Lower lobe of right lung (tissue), 2 donors: Measurements from ENCODE around the gene TMEM204. TPM values are rescaled to one million over a fixed set of nuclear protein-coding genes. Genes with fewer than 3 reads are reported as not detected.
A peak's percentile ranks its signal among the peaks of the same experiment; 100 is the strongest.

Experiments
- ATAC-seq, 2 donors: fragments of 200-7000 bp; cut with Tn5 transposase; one replicate each; pipeline ENCODE4 v1.9.1; 2020 to 2022; ENCODE audit warnings: mild to moderate bottlenecking in 2 of 2, moderate library complexity in 2 of 2
- DNase-seq: peaks from one replicate; pipeline ENCODE4 v3.0.0-alpha.2; 2020
- H3K27ac ChIP-seq: fragments of 200-600 bp; one replicate; pipeline ENCODE4 v1.8.0; 2022
- H3K27me3 ChIP-seq: fragments of 200-600 bp; one replicate; pipeline ENCODE4 v1.8.0; 2022; ENCODE audit warnings: low read depth
- H3K36me3 ChIP-seq: fragments of 200-600 bp; one replicate; pipeline ENCODE4 v1.8.0; 2022; ENCODE audit warnings: mild to moderate bottlenecking
- H3K4me1 ChIP-seq: fragments of 200-600 bp; one replicate; pipeline ENCODE4 v1.8.0; 2022
- H3K4me3 ChIP-seq: fragments of 200-600 bp; one replicate; pipeline ENCODE4 v1.8.0; 2022; ENCODE audit warnings: mild to moderate bottlenecking
- H3K9me3 ChIP-seq: fragments of 200-600 bp; one replicate; pipeline ENCODE4 v1.8.0; 2022
- intact Hi-C: fragments of 100-400 bp; cut with DNase I; formaldehyde crosslinking; loops from one replicate; pipeline ENCODE4 v1.11.0; 2022
- total RNA-seq: library from RNA; stranded (reverse); fragmentation: NEBNext Ultra II Directional; extraction: Animal tissue kit (Norgen Biotek cat#: 25700); gene quantifications from one replicate; pipeline ENCODE4 v1.2.1, GENCODE V29; 2021
- TF ChIP-seq, protein P1 (sequence below): fragments of 200-600 bp; IDR thresholded peaks from one replicate; pipeline ENCODE4 v1.8.0; 2022; ENCODE audit warnings: antibody characterized with exemption, mild to moderate bottlenecking
- donor health status: DM: no; HTN: yes; CAD: no; lungs with severe emphysema.

The TMEM204 gene
- total RNA-seq, 1 donor from 2014 or later = 63.1 TPM

- Histone ChIP-seq H3K4me1 (peaks cover 64% of the 10 kb centered on the region), H3K27ac (peak overlapping the region; percentile 59), H3K9me3 (no peaks in the 10 kb centered on the region), H3K27me3 (no peaks in the 10 kb centered on the region), H3K36me3 (peaks cover 20% of the 10 kb centered on the region), H3K4me3 (no peak overlapping the region)
- intact Hi-C loops = no loop called here
- TF ChIP-seq, protein P1, sequence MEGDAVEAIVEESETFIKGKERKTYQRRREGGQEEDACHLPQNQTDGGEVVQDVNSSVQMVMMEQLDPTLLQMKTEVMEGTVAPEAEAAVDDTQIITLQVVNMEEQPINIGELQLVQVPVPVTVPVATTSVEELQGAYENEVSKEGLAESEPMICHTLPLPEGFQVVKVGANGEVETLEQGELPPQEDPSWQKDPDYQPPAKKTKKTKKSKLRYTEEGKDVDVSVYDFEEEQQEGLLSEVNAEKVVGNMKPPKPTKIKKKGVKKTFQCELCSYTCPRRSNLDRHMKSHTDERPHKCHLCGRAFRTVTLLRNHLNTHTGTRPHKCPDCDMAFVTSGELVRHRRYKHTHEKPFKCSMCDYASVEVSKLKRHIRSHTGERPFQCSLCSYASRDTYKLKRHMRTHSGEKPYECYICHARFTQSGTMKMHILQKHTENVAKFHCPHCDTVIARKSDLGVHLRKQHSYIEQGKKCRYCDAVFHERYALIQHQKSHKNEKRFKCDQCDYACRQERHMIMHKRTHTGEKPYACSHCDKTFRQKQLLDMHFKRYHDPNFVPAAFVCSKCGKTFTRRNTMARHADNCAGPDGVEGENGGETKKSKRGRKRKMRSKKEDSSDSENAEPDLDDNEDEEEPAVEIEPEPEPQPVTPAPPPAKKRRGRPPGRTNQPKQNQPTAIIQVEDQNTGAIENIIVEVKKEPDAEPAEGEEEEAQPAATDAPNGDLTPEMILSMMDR = no peak
- DNase-seq (no peak), ATAC-seq (no peak)
Observed at GRCh38 chr16:1527836-1528811, 5.3 kb upstream of the TMEM204 start.

DNA sequence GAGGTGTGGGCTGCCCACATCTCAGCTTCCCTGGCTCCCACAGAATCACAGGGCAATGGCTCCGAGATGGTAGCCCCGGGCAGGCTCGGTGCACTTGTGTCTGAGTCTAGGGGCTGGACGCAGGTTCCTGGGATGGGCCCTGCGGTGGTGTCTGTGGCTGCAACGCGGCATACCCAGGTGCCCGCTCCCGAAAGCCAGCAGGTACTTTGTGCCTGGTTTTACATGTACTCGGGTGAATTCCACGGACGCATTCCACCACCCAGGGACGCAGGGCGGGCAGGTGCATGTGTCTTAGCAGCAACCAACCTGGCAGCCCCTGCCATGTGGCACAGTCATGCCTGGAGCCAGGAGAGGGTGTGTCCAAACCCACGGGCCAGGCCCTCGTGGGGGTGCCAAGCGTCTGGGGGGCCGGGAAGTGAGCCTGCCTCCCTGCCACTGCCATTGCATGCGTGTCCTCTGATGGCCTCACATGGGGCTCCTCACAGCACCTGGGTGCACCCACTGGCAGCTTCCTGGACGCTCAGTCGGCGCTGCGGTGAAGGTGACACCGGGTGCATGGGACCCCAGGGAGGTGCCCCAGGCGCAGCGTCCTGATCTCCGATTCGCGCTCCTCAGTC is 4.4 kb upstream of the TMEM204 start:
- intact Hi-C loops = no loop called here
- Histone ChIP-seq H3K27ac (peak overlapping the region; percentile 95), H3K4me3 (no peak overlapping the region), H3K27me3 (no peaks in the 10 kb centered on the region), H3K4me1 (peaks cover 64% of the 10 kb centered on the region), H3K36me3 (peaks cover 11% of the 10 kb centered on the region), H3K9me3 (no peaks in the 10 kb centered on the region)
- DNase-seq (no peak), ATAC-seq (no peak)
- TF ChIP-seq, protein P1 = no peak

DNA sequence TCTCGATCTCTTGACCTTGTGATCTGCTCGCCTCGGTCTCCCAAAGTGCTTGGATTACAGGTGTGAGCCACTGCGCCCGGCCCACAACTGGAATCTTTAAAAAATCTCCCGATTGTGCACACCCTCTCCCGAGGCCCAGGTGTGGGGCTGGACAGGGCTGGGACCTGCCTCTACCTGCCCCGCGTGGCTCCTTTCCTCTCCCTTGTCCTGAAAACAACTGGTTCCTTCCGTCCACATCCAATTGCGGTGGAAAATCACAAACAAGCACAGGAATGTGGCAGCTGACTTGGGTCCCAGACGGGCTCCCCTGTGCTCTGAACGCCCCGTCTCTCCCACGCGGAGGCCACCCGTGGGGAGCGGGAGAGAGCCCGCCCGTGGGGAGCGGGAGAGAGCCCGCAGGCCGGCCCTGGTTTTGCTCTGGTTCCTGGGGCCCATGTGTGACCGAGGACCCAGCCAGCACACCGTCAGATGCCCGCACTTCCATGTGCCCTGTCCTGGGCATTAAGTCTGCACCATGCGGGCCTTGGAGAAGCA is 3.0 kb upstream of the TMEM204 start:
- TF ChIP-seq, protein P1 = no peak
- Histone ChIP-seq H3K4me3 (peak overlapping the region; percentile 73), H3K36me3 (peaks cover 2% of the 10 kb centered on the region), H3K9me3 (no peaks in the 10 kb centered on the region), H3K27ac (peak overlapping the region; percentile 95), H3K27me3 (no peaks in the 10 kb centered on the region), H3K4me1 (peaks cover 64% of the 10 kb centered on the region)
- ATAC-seq (no peak), DNase-seq (no peak)
- intact Hi-C loops = no loop called here

DNA sequence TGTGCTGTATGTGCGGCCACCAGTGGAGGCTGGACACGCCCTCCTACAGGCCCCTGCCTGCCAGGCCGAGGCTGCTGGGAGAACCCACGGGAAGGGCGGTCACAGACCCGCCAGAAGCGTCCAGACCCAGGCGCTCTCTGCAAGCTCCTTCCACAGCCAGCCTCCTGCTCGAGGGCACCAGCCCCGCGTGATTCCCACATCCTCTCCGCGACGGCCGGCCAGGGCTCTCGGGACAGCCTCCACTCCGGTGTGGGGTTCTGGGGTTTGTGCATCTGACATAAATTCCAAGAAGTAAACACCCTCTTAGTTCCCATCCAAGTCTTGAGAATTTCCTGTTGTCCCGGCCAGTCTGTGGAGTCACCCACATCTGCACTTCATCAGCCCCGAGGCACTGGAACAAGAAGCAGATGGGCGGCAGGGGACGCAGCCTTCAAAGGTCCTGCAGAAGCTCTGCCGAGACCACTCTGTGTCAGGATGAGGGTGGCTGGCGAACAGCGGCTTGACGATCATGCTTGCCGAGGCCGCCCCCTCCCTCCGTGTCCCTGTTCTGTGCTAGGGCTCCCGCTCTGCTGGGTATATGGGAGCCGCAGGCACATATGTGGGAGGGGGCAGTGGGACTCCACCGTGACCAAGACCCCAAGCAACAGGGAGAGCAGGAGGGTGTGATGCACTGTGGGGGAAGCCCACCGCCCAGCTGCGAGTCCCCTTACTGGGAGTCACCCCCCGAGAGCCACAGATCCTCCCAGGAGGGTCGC is 2.4 kb upstream of the TMEM204 start:
- ATAC-seq = peak; percentile 5 to 12

GRCh38 chr16:1531638-1531910 is 1.9 kb upstream of the TMEM204 start:
- intact Hi-C loops = no loop called here
- TF ChIP-seq, protein P1 = no peak
- Histone ChIP-seq H3K27ac (peak overlapping the region; percentile 95), H3K4me1 (peaks cover 69% of the 10 kb centered on the region), H3K36me3 (peaks cover 13% of the 10 kb centered on the region), H3K27me3 (no peaks in the 10 kb centered on the region), H3K9me3 (no peaks in the 10 kb centered on the region), H3K4me3 (peak overlapping the region; percentile 73)
- ATAC-seq = no peak
- no peak for DNase-seq

More for the DNA sequence above, 2.4 kb upstream of the TMEM204 start:
- intact Hi-C loops = no loop called here
- H3K27ac ChIP-seq = peak overlapping the region; percentile 95
- peak overlapping the region; percentile 73 for H3K4me3 ChIP-seq
- H3K36me3 ChIP-seq = peaks cover 8% of the 10 kb centered on the region
- H3K4me1 ChIP-seq = peaks cover 65% of the 10 kb centered on the region
- TF ChIP-seq, protein P1 = no peak
- DNase-seq = no peak
- H3K27me3 ChIP-seq = no peaks in the 10 kb centered on the region
- H3K9me3 ChIP-seq = no peaks in the 10 kb centered on the region
